Amygdala (tissue), 56 donors: Measurements from ENCODE around the gene CARD11.

Experiments used
- DNase-seq, 56 donors: peaks; one replicate each; lab custom pipeline; 2025; lab: John Stamatoyannopoulos, UW

CARD11 gene

DNA sequence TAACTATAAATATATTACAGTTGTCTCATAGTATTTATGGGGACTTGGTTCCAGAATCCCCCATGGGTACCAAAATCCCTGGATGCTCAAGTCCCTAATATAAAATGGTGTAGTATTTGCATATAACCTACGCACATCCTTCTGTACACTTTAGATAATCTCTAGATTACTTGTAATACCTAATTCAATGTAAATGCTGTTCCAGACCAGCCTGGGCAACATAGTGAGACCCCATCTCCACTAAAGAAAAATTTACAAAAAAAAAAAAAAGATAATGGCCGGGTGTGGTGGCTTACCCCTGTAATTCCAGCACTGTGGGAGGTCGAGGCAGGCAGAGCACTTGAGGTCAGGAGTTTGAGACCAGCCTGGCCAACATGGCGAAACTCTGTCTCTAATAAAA lies 182.2 kb downstream of the CARD11 start:
- DNase-seq = no peak

DNA sequence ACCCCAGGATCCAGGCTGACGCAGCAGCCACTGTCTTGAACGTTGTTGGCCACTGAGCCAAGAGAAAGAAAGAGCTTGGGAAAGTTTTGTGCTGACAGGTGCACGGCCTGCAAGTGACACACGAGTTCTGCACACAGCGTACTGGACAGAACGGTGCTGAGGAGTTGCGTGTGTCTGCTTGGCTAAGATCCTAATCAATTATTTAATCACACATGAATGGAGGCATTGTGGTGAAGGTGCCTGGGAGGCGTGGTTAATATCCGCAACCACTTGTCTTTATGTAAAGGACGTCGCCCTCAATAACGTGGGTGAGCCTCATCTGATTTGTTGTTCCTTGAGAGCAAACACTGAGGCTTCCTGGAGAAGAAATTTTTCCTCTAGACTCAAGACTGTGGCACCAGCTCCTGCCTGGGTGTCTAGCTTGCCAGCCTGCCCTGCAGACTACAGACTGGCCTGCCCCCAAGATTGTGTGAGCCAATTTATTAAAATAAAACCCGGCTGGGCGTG lies 183.0 kb downstream of the CARD11 start:
- DNase-seq = no peak

DNA sequence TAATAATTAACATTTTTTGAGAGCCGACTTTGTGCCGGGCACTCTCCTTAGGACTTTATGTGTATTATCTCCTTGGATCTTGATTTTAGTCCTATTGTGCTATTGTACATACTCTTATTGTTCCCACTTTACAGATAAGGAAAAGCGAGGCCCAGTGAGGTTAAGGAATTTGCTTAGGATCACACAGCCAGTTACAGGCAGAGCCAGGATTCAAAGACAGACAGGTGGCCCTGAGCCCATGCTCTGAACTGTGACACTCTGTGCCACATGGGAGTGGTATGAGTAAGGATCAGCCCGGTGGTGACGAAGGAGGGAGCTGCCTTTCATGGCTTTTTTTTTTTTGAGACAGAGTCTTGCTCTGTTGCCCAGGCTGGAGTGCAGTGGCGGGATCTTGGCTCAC lies 183.7 kb downstream of the CARD11 start:
- DNase-seq = no peak

DNA sequence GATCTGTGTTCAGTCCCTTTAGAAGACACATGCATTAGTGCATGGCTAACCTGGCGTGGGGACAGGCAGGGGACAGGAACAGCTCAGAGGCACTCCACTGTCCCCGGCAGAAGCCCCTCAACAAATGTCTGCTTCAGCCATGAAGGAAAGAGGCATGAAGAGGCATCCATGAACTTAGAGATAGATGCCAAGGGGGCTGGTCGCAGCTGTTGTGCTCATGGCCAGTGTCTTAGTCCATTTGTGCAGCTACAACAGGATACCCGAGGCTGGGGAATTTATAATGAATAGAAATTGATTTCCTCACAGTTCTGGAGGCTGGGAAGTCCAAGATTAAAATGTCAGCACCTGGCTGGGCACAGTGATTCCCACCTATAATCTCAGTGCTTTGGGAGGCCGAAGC lies 185.0 kb downstream of the CARD11 start:
- no peak for DNase-seq

DNA sequence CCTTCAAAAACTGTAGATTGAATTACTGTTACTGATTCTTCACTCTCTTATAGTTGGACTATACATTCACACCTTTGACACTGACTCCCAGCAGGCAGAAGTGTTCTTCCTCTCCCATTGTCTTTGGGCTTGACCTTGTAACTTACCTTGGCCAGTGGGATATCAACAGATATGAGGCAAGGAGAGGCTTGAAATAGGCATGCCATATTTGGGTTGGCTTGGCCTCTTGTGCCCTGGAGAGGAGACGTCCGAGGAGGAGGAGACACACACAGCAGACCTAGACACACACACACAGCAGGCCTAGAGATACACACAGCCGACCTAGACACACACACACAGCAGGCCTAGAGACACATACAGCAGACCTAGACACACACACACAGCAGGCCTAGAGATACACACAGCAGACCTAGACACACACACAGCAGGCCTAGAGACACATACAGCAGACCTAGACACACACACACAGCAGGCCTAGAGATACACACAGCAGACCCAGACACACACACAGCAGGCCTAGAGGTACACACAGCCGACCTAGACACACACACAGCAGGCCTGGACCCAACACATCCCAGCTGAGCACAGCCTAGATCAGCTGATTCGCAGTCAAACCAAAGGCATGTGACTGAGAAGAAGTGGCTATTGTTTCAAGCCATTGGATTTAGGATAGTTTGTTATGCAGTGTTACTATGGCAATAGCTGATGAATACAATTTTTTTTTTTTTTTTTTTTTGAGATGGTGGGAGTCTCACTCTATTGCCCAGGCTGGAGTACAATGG lies 187.1 kb downstream of the CARD11 start:
- no peak for DNase-seq
